B cell (primary cell): ENCODE results near the gene MINDY4B. TPM values are rescaled to one million over a fixed set of nuclear protein-coding genes. Genes with fewer than 3 reads are reported as not detected.

Experiments used
- ATAC-seq: fragments of 200-7000 bp; cut with Tn5 transposase; one replicate; pipeline ENCODE4 v1.10.0; 2021; ENCODE audit warnings: low read depth, mild to moderate bottlenecking, moderate number of reproducible peaks, moderate library complexity
- CTCF ChIA-PET: fragments of 350-600 bp; sonication (Branson Sonifier 250); formaldehyde crosslinking; loops from one replicate; lab custom pipeline; 2021; ENCODE audit warnings: antibody characterized with exemption, inconsistent platforms; lab: Charles Lee
- POLR2A ChIA-PET: fragments of 350-600 bp; sonication (Branson Sonifier 250); formaldehyde crosslinking; loops from one replicate; lab custom pipeline; 2021; ENCODE audit warnings: antibody characterized with exemption; lab: Charles Lee
- DNase-seq: peaks from one replicate; pipeline ENCODE4 v3.0.0; 2013
- H2AFZ ChIP-seq: 2 replicates; pipeline ENCODE4 v1.6.1; 2012; ENCODE audit warnings: mild to moderate bottlenecking, low read depth, low read length; ENCODE audit not compliant: insufficient read depth, poor library complexity, severe bottlenecking
- H3K27ac ChIP-seq, 2 donors: 1 replicate in 1 of 2; 2 replicates in 1 of 2; pipeline ENCODE4 v1.5.1; 2012 to 2013; ENCODE audit warnings: low read length in 2 of 2, mild to moderate bottlenecking in 2 of 2, moderate library complexity in 1 of 2
- H3K27me3 ChIP-seq, 4 experiments: fragments of 200-600 bp in 1 of 4; sonication (generic) in 1 of 4; replicated peaks in 1 of 4; 1 replicate in 2 of 4; 2 replicates in 2 of 4; pipeline versions ENCODE4 v1.6.1 to v1.7.0; 2013 to 2016; ENCODE audit warnings: low read length in 3 of 4, mild to moderate bottlenecking in 2 of 4, mixed read lengths in 1 of 4, moderate library complexity in 1 of 4; ENCODE audit not compliant: insufficient read depth in 4 of 4, control insufficient read depth in 3 of 4; ENCODE audit errors: control extremely low read depth in 1 of 4
- H3K36me3 ChIP-seq, 2 experiments: replicated peaks in 1 of 2; 1 replicate in 1 of 2; 2 replicates in 1 of 2; pipeline versions ENCODE4 v1.6.1 to v1.7.1; 2013; ENCODE audit warnings: low read length in 1 of 2; ENCODE audit not compliant: insufficient read depth in 2 of 2, control insufficient read depth in 1 of 2; ENCODE audit errors: control extremely low read depth in 1 of 2, extremely low read depth in 1 of 2
- H3K4me1 ChIP-seq, 2 donors: fragments of 200-600 bp in 1 of 2; sonication (generic) in 1 of 2; 1 replicate in 1 of 2; 2 replicates in 1 of 2; pipeline versions ENCODE4 v1.5.1 to v1.6.1; 2013 to 2017; ENCODE audit warnings: low read length in 2 of 2; ENCODE audit not compliant: control insufficient read depth in 2 of 2, insufficient read depth in 2 of 2
- H3K4me2 ChIP-seq: replicated peaks from 2 replicates; pipeline ENCODE3; 2012; ENCODE audit warnings: mild to moderate bottlenecking, low read depth, low read length; ENCODE audit not compliant: poor library complexity, severe bottlenecking
- H3K4me3 ChIP-seq, 5 experiments: fragments of 200-600 bp in 1 of 5; sonication (generic) in 1 of 5; 1 replicate in 3 of 5; 2 replicates in 2 of 5; pipeline versions ENCODE4 v1.5.1 to v1.7.0; 2011 to 2016; ENCODE audit warnings: low read length in 4 of 5, mild to moderate bottlenecking in 4 of 5, low read depth in 2 of 5, control low read depth in 1 of 5, moderate library complexity in 1 of 5; ENCODE audit not compliant: insufficient read depth in 1 of 5; ENCODE audit errors: control extremely low read depth in 1 of 5, extremely low read depth in 1 of 5
- H3K79me2 ChIP-seq: fragments of 200-600 bp; sonication (generic); one replicate; pipeline ENCODE4 v1.6.0; 2016; ENCODE audit warnings: low read length; ENCODE audit not compliant: control insufficient read depth, insufficient read depth
- H3K9ac ChIP-seq: fragments of 200-600 bp; sonication (generic); 2 replicates; pipeline ENCODE4 v1.6.1; 2017; ENCODE audit warnings: mild to moderate bottlenecking, low read length, moderate library complexity
- H3K9me3 ChIP-seq, 3 donors: one replicate each; pipeline versions ENCODE4 v1.6.1 to v1.7.1; 2013; ENCODE audit warnings: low read length in 2 of 3; ENCODE audit not compliant: control insufficient read depth in 2 of 3, insufficient read depth in 1 of 3; ENCODE audit errors: control extremely low read depth in 1 of 3
- H4K20me1 ChIP-seq: 2 replicates; pipeline ENCODE4 v1.6.0; 2012; ENCODE audit warnings: mild to moderate bottlenecking, low read length; ENCODE audit not compliant: insufficient read depth, control insufficient read depth, poor library complexity, severe bottlenecking
- H3K27ac Mint-ChIP-seq: one replicate; pipeline ENCODE4 v1.8.0; 2021; ENCODE audit warnings: mixed read lengths
- H3K27me3 Mint-ChIP-seq: one replicate; pipeline ENCODE4 v1.8.0; 2021; ENCODE audit warnings: mixed read lengths
- H3K4me1 Mint-ChIP-seq: one replicate; pipeline ENCODE4 v1.8.0; 2021; ENCODE audit warnings: mixed read lengths
- H3K4me3 Mint-ChIP-seq: one replicate; pipeline ENCODE4 v1.8.0; 2021; ENCODE audit warnings: mixed read lengths
- H3K9me3 Mint-ChIP-seq: one replicate; pipeline ENCODE4 v1.8.0; 2022; ENCODE audit warnings: mixed read lengths; ENCODE audit not compliant: insufficient read depth
- EZH2 ChIP-seq: IDR thresholded peaks from 2 replicates; pipeline ENCODE4 v1.6.1; 2012; ENCODE audit warnings: borderline replicate concordance, low read depth, mild to moderate bottlenecking, moderate library complexity, low read length; ENCODE audit not compliant: insufficient read depth, poor library complexity, severe bottlenecking
- WGBS: methylation state at CpG from one replicate; pipeline ENCODE4 v1.1.5; 2013; ENCODE audit warnings: missing lambda C conversion rate; ENCODE audit not compliant: insufficient coverage; 5-methylcytosine and 5-hydroxymethylcytosine counted together
- intact Hi-C: fragments of 100-400 bp; cut with micrococcal nuclease; formaldehyde crosslinking; loops from one replicate; pipeline ENCODE4 v1.10.0; 2022
- polyA plus RNA-seq: library from polyadenylated mRNA; depleted of rRNA; stranded (reverse); fragments of >200 nt; gene quantifications from 2 replicates; pipeline ENCODE4 v1.2.3, GENCODE V29; 2012
- total RNA-seq, 2 donors: library from RNA; stranded (reverse); fragments of 120-200 nt in 1 of 2; gene quantifications; 1 replicate in 1 of 2; 2 replicates in 1 of 2; pipeline versions ENCODE4 v1.2.3 to v1.2.4, GENCODE V29; 2013 to 2022
- TF ChIP-seq, protein P1 (sequence below): fragments of 200-600 bp; IDR thresholded peaks from one replicate; pipeline ENCODE4 v1.8.0; 2022; ENCODE audit warnings: antibody characterized with exemption, mild to moderate bottlenecking

MINDY4B gene
- total and polyA plus RNA-seq, 2 donors (not counting 1 experiment from before 2014, with no cell fraction given): not detected

DNA sequence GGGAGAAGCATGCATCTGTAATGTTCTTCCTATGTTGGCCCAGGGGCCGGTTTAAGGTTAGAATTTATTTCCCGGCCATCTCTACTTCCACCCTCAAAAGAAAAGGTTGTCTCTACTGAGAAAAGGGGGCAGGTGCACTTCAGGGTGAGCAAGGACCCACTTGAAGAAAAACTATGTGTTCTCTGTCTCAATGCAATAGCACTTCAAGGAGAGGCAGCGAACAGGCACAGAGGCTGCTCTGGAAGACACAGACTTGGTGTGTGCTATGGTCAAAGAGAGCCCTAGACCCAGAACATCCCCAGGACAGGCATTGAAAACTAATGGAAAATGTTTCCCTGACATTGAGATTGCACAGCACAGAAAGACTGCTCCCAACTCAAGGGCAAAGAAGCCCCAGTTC, 7.6 kb downstream of the MINDY4B start:
- Histone ChIP-seq H3K79me2 (no peaks in the 10 kb centered on the region), H2AFZ (no peak overlapping the region), H3K27ac (no peak overlapping the region), H3K9me3 (no peaks in the 10 kb centered on the region), H3K36me3 (no peaks in the 10 kb centered on the region), H3K9ac (no peak overlapping the region), H4K20me1 (no peaks in the 10 kb centered on the region), H3K4me3 (no peak overlapping the region), H3K4me2 (no peak overlapping the region), H3K4me1 (no peaks in the 10 kb centered on the region), H3K27me3 (no peaks in the 10 kb centered on the region)
- TF ChIP-seq, protein P1, sequence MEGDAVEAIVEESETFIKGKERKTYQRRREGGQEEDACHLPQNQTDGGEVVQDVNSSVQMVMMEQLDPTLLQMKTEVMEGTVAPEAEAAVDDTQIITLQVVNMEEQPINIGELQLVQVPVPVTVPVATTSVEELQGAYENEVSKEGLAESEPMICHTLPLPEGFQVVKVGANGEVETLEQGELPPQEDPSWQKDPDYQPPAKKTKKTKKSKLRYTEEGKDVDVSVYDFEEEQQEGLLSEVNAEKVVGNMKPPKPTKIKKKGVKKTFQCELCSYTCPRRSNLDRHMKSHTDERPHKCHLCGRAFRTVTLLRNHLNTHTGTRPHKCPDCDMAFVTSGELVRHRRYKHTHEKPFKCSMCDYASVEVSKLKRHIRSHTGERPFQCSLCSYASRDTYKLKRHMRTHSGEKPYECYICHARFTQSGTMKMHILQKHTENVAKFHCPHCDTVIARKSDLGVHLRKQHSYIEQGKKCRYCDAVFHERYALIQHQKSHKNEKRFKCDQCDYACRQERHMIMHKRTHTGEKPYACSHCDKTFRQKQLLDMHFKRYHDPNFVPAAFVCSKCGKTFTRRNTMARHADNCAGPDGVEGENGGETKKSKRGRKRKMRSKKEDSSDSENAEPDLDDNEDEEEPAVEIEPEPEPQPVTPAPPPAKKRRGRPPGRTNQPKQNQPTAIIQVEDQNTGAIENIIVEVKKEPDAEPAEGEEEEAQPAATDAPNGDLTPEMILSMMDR: no peak
- no peak for TF ChIP-seq EZH2
- intact Hi-C loops: no loop called here
- H3K4me3 Mint-ChIP-seq: no peak overlapping the region
- 100% methylated on average over 1 of the region's 3 CpGs for WGBS
- no peak overlapping the region for H3K27ac Mint-ChIP-seq
- no peaks in the 10 kb centered on the region for H3K9me3 Mint-ChIP-seq
- POLR2A ChIA-PET: no interaction called here
- H3K4me1 Mint-ChIP-seq: no peaks in the 10 kb centered on the region
- CTCF ChIA-PET: no interaction called here
- DNase-seq (no peak), ATAC-seq (no peak)
- peaks cover 13% of the 10 kb centered on the region for H3K27me3 Mint-ChIP-seq

DNA sequence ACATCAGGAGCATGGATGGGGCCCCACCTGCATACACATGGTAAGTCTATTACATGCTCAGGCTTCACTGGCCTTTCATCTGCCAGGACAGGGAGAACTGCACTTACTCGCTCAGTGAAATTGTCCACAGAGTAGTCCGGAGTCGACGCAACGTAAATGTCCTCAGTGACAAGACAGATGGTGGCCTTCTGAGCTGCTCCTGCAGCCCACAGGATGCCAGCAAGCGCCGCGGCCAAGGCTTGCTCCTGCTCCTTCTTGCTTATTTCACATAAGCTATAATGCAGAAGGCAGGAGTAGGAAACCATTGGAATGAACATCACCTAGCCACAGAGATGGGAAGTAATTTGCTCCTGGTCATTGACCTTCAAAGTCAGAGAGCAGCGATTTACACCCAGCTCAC, 14.4 kb downstream of the MINDY4B start:
- H3K79me2 ChIP-seq: no peaks in the 10 kb centered on the region
- DNase-seq (no peak), ATAC-seq (no peak)
- H3K27me3 ChIP-seq: peaks cover 0 to 6% (median 0%) of the 10 kb centered on the region in 4 experiments
- Mint-ChIP-seq H3K4me1 (no peaks in the 10 kb centered on the region), H3K4me3 (no peak overlapping the region), H3K27ac (no peak overlapping the region), H3K9me3 (peaks cover 3% of the 10 kb centered on the region), H3K27me3 (peaks cover 23% of the 10 kb centered on the region)
- ChIA-PET POLR2A (no interaction called here), CTCF (no interaction called here)
- H3K4me2 ChIP-seq: no peak overlapping the region
- H3K4me3 ChIP-seq: peak overlapping the region in 1 of 5 experiments; percentile 21
- H3K9ac ChIP-seq: no peak overlapping the region
- no peaks in the 10 kb centered on the region for H4K20me1 ChIP-seq
- no peaks in the 10 kb centered on the region for H3K36me3 ChIP-seq
- H3K9me3 ChIP-seq: peaks cover 0 to 4% (median 0%) of the 10 kb centered on the region in 3 donors
- no peaks in the 10 kb centered on the region for H3K4me1 ChIP-seq
- intact Hi-C loops: no loop called here
- TF ChIP-seq EZH2: no peak
- TF ChIP-seq, protein P1: no peak
- no peak overlapping the region for H3K27ac ChIP-seq
- 98% methylated on average over 9 of the region's 9 CpGs for WGBS
- H2AFZ ChIP-seq: no peak overlapping the region
